H1 (cell line): ENCODE results near the gene UBA5. TPM values are rescaled to one million over a fixed set of nuclear protein-coding genes. Genes with fewer than 3 reads are reported as not detected.

Experiments
- CREB1 ChIP-seq: IDR thresholded peaks from 2 replicates; pipeline ENCODE4 v1.6.1; 2012; ENCODE audit warnings: inconsistent platforms
- MAFK ChIP-seq: IDR thresholded peaks from 2 replicates; pipeline ENCODE4 v1.6.1; 2012; ENCODE audit warnings: low read depth, mild to moderate bottlenecking, improper control_type of control experiment, low read length
- RNF2 ChIP-seq: fragments of 200-900, 300-1000 bp; sonication (generic); IDR thresholded peaks from 2 replicates; pipeline ENCODE4 v1.7.1; 2016; ENCODE audit warnings: borderline replicate concordance, low read depth, mild to moderate bottlenecking, antibody characterized with exemption, low read length; ENCODE audit not compliant: poor library complexity, severe bottlenecking; ENCODE audit errors: missing control alignments
- SIX5 ChIP-seq: IDR thresholded peaks from 2 replicates; pipeline ENCODE4 v1.6.1; 2011; ENCODE audit warnings: mild to moderate bottlenecking, low read depth, low read length
- polyA plus RNA-seq, 7 experiments: library from polyadenylated mRNA; depleted of rRNA in 3 of 7; stranded (reverse) in 5 of 7; unstranded in 2 of 7; fragments of >200 nt in 5 of 7; fragments of 200-250 nt in 2 of 7; gene quantifications; 1 replicate in 5 of 7; 2 replicates in 1 of 7; 4 replicates in 1 of 7; pipeline versions ENCODE4 v1.2.1 to v1.2.3, GENCODE V29; 2011 to 2013; ENCODE audit warnings: missing spikeins in 2 of 7, mixed read lengths in 2 of 7
- total RNA-seq: library from RNA; stranded (reverse); fragmentation: NEBNext Ultra II Directional; extraction: Animal tissue kit (Norgen Biotek cat#: 25700); gene quantifications from 2 replicates; pipeline ENCODE4 v1.2.1, GENCODE V29; 2021

The UBA5 gene
- total and polyA plus RNA-seq, 2 of the 8 experiments (the other 6 are each of a cell fraction or from before 2014, with no cell fraction given): 11.0 to 28.0 TPM

DNA sequence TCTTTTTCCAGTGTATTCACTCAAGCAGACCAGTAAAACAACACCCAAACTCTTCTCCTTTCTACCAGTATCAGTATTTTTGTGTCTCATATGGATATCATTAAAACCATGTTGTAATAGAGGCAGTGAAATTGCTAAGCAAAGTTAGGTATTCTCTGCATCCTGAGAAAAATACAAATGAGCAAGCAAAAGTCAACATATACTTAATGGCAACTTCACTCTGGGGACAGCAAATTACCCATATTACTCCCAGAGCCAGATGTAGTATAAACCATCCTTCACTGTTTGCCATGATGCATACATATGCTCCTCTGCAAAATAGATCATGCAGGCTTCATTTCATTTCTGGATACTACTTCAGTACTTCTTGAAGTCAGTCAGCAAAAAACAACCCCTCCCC lies 22.1 kb downstream of the UBA5 start (continued):
- TF ChIP-seq RNF2: no peak
- no peak for TF ChIP-seq MAFK
- TF ChIP-seq CREB1: no peak
- TF ChIP-seq SIX5: no peak
